ENCODE measurements around the gene FOS.

The FOS gene

DNA sequence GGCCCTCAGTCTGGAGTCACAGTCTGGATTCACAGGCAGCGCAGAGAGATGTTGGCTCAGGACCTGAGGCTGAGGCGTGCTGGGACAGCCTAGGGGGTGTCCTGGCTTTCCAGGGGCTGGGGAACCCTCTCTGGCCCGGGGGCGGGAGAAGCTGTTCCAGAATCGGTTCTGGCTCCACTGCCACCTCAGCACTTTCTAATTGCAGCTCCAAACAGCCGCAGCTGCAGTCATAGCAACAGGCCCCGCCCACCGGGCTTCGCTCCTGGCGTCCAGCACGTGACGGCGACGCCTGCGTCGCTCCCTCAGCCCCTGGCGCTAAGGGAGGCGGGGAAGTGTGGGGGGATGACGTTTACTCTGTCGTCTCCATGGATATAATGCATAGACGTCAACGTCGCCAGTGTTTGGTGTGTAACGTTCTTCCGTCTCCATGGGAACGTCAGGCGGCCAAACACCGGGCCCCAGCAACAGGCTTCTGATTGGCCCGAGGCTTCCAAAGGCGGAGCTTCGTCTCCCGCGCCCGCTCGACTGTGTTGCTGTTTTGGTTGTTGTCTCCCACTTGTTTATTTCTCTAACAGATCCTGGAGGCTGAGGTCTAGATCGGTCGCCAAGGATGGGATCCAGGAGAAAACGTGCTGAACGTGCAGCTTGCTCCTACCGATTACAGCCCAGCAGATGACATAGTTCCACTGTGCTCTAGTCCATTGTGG, 19.7 kb upstream of the FOS start:
- H3K36me3 Mint-ChIP-seq: no peaks in the 10 kb centered on the region
- H3K4me1 Mint-ChIP-seq: peaks cover 22% of the 10 kb centered on the region
- H3K4me3 Mint-ChIP-seq: peak overlapping the region; percentile 80
- CTCF ChIA-PET: interaction anchor here (0.6 to 1.4 kb wide), 5 partner anchors 10 to 44 kb away, joined by 3 to 9 read pairs (median 3); no protein-coding TSS in a partner anchor
- peak; percentile 100 for DNase-seq
- H3K9me3 Mint-ChIP-seq: no peaks in the 10 kb centered on the region
- peak overlapping the region; percentile 80 for H3K27ac Mint-ChIP-seq
- peaks cover 79% of the 10 kb centered on the region for H3K27me3 Mint-ChIP-seq

GRCh38 chr14:75259510-75259855, 19.1 kb upstream of the FOS start:
- no peaks in the 10 kb centered on the region for H3K36me3 Mint-ChIP-seq
- H3K9me3 Mint-ChIP-seq: no peaks in the 10 kb centered on the region
- H3K4me1 Mint-ChIP-seq: peaks cover 22% of the 10 kb centered on the region
- CTCF ChIA-PET: interaction anchor here (0.9 to 1.4 kb wide), 3 partner anchors 35 to 43 kb away, joined by 3 to 9 read pairs (median 3); no protein-coding TSS in a partner anchor
- peaks cover 76% of the 10 kb centered on the region for H3K27me3 Mint-ChIP-seq
- peak overlapping the region; percentile 80 for H3K4me3 Mint-ChIP-seq
- peak overlapping the region; percentile 80 for H3K27ac Mint-ChIP-seq
- DNase-seq: no peak

DNA sequence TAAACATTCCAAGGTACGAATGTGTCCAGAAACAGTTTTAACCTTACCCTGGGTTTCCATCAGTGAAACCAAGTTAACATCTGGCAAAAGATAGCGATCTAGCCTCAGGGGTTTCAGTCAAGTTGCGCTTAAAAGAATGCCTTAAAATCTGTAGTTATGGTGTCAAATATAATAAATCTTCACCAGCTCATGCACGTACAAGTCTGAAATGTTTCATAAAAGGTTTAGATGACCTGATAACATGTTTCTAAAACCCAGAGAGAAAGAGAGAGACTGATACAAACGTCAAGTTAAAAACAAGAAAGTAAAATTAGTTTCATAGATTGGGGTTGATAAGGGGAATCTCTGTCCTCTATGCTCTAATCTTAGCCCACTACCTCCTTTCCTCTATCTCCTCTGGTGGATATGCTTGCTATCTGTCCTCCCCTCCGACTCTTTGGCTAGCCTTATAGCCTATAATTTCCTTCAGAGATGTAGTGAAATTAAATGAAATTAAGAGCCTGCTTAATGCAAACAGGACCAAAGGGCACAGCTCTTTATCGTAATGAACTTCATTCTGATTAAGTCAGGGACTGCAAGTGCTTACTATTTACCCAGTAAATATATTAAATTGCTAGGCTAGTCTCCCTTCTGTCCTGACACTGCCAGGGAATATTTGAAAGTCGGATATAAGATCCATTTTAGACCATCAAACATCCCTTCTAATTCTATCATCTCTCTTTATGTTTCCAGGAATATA, 18.4 kb upstream of the FOS start:
- H3K9me3 Mint-ChIP-seq: no peaks in the 10 kb centered on the region
- peaks cover 69% of the 10 kb centered on the region for H3K27me3 Mint-ChIP-seq
- no peak overlapping the region for H3K27ac Mint-ChIP-seq
- peak overlapping the region; percentile 80 for H3K4me3 Mint-ChIP-seq
- H3K4me1 Mint-ChIP-seq: peaks cover 22% of the 10 kb centered on the region
- no peaks in the 10 kb centered on the region for H3K36me3 Mint-ChIP-seq
- CTCF ChIA-PET: no interaction called here
- no peak for DNase-seq

- peaks cover 22% of the 10 kb centered on the region for H3K4me1 Mint-ChIP-seq
- H3K27ac Mint-ChIP-seq: no peak overlapping the region
- peaks cover 65% of the 10 kb centered on the region for H3K27me3 Mint-ChIP-seq
- no peaks in the 10 kb centered on the region for H3K36me3 Mint-ChIP-seq
- CTCF ChIA-PET: no interaction called here
- no peaks in the 10 kb centered on the region for H3K9me3 Mint-ChIP-seq
- no peak overlapping the region for H3K4me3 Mint-ChIP-seq
- no peak for DNase-seq
Observed at GRCh38 chr14:75261820-75262219, 16.8 kb upstream of the FOS start.

DNA sequence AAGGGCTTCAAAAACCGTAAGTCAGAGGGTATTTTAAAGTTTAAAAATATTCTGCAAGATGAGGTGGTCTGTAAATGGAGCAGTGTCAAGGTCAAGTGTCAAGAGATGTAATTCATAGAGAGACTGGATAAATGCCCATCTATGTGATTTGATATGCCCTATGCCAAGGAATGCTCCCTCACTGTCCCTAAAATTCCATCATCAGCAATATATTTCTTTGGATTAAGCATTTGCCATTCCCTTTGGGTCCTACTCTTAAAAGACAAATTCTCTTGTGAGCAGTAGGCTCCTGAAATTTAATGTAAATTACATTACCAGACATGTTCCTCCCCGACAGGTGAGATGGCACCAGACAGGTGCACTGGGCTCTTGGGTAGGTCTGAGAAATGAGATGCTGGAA, 16.0 kb upstream of the FOS start:
- H3K27ac Mint-ChIP-seq: no peak overlapping the region
- peaks cover 63% of the 10 kb centered on the region for H3K27me3 Mint-ChIP-seq
- CTCF ChIA-PET: no interaction called here
- H3K36me3 Mint-ChIP-seq: no peaks in the 10 kb centered on the region
- no peaks in the 10 kb centered on the region for H3K9me3 Mint-ChIP-seq
- H3K4me1 Mint-ChIP-seq: peaks cover 20% of the 10 kb centered on the region
- no peak overlapping the region for H3K4me3 Mint-ChIP-seq
- DNase-seq: no peak

GRCh38 chr14:75264036-75264435, 14.6 kb upstream of the FOS start:
- CTCF ChIA-PET: no interaction called here
- H3K4me3 Mint-ChIP-seq: no peak overlapping the region
- no peaks in the 10 kb centered on the region for H3K36me3 Mint-ChIP-seq
- H3K4me1 Mint-ChIP-seq: peaks cover 15% of the 10 kb centered on the region
- no peaks in the 10 kb centered on the region for H3K9me3 Mint-ChIP-seq
- peaks cover 59% of the 10 kb centered on the region for H3K27me3 Mint-ChIP-seq
- no peak overlapping the region for H3K27ac Mint-ChIP-seq
- DNase-seq: no peak

GRCh38 chr14:75267141-75267721, 11.4 kb upstream of the FOS start:
- Mint-ChIP-seq H3K4me3 (no peak overlapping the region), H3K27me3 (peaks cover 63% of the 10 kb centered on the region), H3K27ac (no peak overlapping the region), H3K4me1 (no peaks in the 10 kb centered on the region), H3K36me3 (no peaks in the 10 kb centered on the region), H3K9me3 (no peaks in the 10 kb centered on the region)
- DNase-seq: no peak
- CTCF ChIA-PET: interaction anchor here (1.0 kb wide), 1 partner anchor 28 kb away, joined by 3 read pairs; no protein-coding TSS in a partner anchor

- peaks cover 64% of the 10 kb centered on the region for H3K27me3 Mint-ChIP-seq
- CTCF ChIA-PET: interaction anchor here (1.2 kb wide), 1 partner anchor 10 kb away, joined by 5 read pairs; no protein-coding TSS in a partner anchor
- H3K4me3 Mint-ChIP-seq: no peak overlapping the region
- H3K36me3 Mint-ChIP-seq: no peaks in the 10 kb centered on the region
- no peak for DNase-seq
- H3K9me3 Mint-ChIP-seq: no peaks in the 10 kb centered on the region
- H3K4me1 Mint-ChIP-seq: no peaks in the 10 kb centered on the region
- no peak overlapping the region for H3K27ac Mint-ChIP-seq
Observed at GRCh38 chr14:75268633-75269550, 9.7 kb upstream of the FOS start.

DNA sequence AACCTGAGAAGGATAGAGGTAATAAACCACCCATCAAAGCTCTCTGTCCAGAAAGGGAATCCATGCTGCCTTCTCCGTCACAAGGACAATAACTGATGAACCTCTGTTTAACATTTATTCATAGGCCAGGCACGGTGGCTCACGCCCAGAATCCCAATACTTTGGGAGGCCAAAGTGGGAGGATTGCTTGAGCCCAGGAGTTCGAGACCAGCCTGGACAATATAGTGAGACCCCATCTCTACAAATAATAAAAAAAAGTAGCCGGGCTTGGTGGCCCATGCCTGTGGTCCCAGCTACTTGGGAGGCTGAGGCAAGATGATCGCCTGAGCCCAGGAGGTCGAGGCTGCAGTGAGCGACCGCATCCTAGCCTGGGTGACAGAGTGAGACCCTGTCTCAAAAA, 7.1 kb upstream of the FOS start:
- Mint-ChIP-seq H3K27me3 (peaks cover 81% of the 10 kb centered on the region), H3K4me1 (peaks cover 15% of the 10 kb centered on the region), H3K27ac (no peak overlapping the region), H3K4me3 (no peak overlapping the region), H3K36me3 (no peaks in the 10 kb centered on the region), H3K9me3 (no peaks in the 10 kb centered on the region)
- CTCF ChIA-PET: no interaction called here
- no peak for DNase-seq

DNA sequence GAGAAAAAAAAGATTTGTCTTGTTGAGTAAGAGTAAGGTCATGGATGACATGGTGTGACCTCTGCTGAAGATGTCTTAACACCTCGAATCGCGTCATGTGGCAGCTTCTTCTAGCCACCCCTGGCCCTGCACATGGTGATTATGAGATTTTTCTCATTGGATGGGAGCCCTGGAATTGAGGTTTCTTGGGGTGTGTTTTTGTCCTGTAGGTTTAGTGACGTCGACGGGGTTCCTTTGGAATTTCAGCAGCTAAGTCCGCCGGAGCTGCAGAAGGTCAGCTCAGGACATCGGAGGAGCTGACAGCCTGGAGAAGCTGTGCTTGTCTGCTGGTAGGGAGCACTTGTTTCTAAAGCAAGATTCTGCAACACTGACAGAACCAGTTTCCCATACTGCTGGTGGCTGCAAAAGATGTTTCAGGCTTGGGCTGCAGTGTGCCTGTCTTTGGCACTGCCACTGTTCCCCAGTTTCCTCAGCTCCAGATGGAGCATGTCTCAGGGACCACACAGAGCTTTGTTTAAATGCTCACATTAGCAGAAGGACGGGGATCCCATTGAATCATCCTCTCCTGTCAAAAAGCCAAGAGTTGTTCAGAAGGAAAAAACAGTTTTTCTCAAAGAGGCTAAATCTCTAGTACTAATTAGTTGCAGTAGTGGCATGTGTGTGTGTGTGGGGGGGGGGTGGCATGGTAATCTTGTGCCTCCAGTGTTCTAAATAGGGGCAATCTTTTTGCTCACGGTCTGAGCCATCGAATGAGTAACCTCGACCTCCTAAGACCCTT, 5.2 kb upstream of the FOS start:
- H3K36me3 Mint-ChIP-seq: no peaks in the 10 kb centered on the region
- H3K9me3 Mint-ChIP-seq: no peaks in the 10 kb centered on the region
- DNase-seq: no peak
- H3K4me3 Mint-ChIP-seq: no peak overlapping the region
- CTCF ChIA-PET: no interaction called here
- H3K4me1 Mint-ChIP-seq: peaks cover 26% of the 10 kb centered on the region
- H3K27ac Mint-ChIP-seq: no peak overlapping the region
- H3K27me3 Mint-ChIP-seq: peaks cover 85% of the 10 kb centered on the region

DNA sequence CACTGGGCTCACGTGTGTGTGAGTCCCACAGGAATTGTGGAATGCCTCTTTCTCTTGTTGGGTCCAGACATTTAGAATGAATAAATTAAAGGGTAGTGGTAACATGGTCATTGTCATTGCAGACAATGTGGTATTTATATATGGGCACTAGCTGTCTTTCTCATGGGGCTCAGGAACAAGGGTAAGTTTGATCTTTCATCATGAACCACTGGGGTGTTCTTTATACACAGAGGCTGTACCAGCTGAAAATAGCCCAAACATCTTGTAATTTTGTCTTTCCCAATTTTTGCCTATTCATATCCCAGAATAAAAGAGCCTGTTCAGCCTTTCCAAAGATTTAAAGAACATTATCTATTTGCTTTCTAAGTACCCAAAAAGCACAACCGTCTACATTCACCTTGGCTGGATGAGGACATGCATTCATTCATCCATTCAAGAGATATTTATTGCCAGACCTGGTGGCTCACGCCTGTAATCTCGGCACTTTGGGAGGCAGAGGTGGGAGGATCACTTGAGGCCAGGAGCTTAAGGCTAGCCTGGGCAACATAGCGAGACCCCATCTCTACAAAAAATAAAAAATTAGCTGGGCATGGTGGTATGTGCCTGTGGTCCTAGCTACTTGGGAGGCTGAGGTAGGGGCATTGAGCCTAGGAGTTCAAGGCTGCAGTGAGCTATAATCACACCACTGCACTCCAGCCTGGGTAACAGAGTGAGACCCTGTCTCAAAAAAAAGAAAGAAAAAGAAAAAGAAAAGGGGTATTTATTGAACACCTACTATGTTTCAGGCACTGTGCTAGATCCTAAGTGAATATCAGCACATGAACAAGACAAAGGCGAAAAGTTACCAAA, 4.4 kb upstream of the FOS start:
- peaks cover 32% of the 10 kb centered on the region for H3K4me1 Mint-ChIP-seq
- CTCF ChIA-PET: no interaction called here
- peaks cover 87% of the 10 kb centered on the region for H3K27me3 Mint-ChIP-seq
- H3K9me3 Mint-ChIP-seq: no peaks in the 10 kb centered on the region
- no peaks in the 10 kb centered on the region for H3K36me3 Mint-ChIP-seq
- H3K27ac Mint-ChIP-seq: no peak overlapping the region
- DNase-seq: no peak
- H3K4me3 Mint-ChIP-seq: no peak overlapping the region

GRCh38 chr14:75274899-75275569, 3.6 kb upstream of the FOS start:
- Mint-ChIP-seq H3K4me1 (peaks cover 40% of the 10 kb centered on the region), H3K9me3 (no peaks in the 10 kb centered on the region), H3K4me3 (no peak overlapping the region), H3K36me3 (no peaks in the 10 kb centered on the region), H3K27ac (no peak overlapping the region), H3K27me3 (peaks cover 89% of the 10 kb centered on the region)
- DNase-seq: peak; percentile 40
- CTCF ChIA-PET: interaction anchor here (0.6 kb wide), 1 partner anchor 43 kb away, joined by 3 read pairs; no protein-coding TSS in a partner anchor
